HG02763 (cell line): Measurements from ENCODE around the gene ADAMTS9.

Experiments used
- ATAC-seq: cut with Tn5 transposase; IDR thresholded peaks from one replicate; pipeline ENCODE4 v1.9.1; 2021; ENCODE audit warnings: mild to moderate bottlenecking, moderate library complexity; ENCODE audit not compliant: unreplicated experiment

ADAMTS9 gene

DNA sequence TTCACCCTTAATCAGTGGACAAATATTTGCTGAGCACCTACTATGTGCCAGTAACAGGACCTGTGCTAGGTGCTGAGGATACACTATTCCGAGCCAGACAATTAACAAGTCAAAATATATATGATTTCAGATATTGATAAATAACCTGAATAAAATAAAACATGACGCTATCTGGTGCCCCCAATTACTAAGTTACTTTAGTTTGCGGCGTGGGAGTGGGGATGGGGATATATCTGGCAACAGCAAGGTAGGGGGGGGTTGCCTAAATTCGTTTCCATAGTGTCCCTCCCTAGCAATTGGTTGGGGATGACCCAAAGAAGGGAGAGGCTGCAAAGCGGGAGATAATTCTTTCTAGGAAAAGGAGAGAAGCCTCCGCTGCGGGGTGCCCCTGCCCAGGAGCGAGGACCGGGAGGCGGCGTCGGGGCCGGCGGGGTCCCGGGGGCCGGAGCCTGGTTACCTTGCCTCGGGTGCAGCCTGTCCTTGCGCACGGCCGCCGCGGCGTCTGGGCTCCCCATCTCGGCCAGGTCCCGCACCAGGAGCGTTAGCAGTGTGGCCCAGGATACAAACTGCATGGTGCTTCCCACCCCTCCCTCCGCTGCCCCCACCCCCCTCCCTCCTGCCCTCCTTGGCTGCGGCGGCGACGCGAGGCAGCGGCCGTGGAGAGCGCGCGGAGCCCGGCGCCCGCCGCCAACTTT lies 567 bp downstream of the ADAMTS9 start:
- no peak for ATAC-seq

DNA sequence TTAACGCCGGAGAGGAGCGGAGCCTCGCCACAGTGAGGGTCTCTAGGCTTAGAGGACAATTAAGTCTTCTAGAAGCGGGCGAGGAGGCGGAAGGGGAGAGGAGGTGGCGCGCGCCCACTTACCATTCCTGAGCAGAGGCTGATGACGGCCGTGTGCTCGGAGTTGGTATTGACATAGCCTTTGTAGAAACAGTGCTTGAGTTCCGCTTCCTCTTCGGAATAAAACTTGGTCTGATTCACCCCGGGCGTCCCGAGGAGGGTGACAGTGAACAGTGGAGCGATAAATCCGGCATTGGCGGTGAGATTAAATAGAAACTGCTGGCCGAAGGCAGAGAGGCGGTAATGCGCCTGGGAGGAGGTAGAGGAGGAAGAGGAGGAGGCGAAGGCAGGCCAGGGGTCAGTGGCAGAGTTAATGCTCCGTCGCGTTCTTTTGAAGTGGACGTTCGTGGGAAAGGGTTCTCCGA lies 1.3 kb downstream of the ADAMTS9 start:
- no peak for ATAC-seq

GRCh38 chr3:64685800-64686445 lies 1.9 kb downstream of the ADAMTS9 start:
- no peak for ATAC-seq

- ATAC-seq: no peak
Observed at GRCh38 chr3:64685331-64685799, 2.4 kb downstream of the ADAMTS9 start.

GRCh38 chr3:64684715-64685261 lies 3.0 kb downstream of the ADAMTS9 start:
- ATAC-seq: no peak

DNA sequence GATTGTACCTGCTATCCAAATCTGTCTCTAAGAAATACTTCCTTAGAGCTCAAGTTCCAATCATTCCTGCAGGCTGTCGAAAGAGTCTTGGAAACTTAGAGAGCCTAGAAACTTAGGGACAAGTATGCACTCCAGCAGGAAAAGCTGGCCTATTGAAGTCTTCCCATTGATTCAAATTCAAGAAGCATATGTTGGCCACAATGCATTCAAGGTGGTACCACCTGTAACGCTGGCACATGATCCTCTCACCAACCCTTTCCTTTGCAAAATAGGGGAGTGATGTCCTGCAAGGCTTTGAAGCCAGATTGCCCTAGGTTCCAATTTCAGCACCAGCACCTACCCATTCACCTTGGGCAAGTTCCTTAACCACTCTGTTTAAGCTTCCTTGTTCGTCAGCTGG lies 6.0 kb downstream of the ADAMTS9 start:
- no peak for ATAC-seq

- ATAC-seq: no peak
Observed at GRCh38 chr3:64681015-64681414, 6.8 kb downstream of the ADAMTS9 start.

DNA sequence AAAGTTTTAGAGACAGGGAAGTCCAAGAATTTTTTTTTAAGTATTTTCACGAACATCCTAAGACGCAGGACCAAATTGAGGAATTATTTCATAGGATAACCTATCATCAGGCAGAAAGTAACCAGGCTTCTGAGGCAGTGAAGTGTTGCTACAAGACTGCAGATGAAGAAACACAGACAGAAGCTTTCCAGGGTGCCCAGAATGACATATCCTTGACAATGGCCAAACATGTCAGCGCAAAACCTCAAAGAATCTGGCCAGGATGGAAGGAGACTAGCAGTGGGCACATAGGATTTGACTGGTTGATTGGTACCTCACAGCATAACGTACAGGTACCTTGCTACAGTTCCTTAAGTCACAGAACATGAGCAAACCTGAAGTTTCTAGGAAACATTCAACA lies 7.5 kb downstream of the ADAMTS9 start:
- no peak for ATAC-seq

DNA sequence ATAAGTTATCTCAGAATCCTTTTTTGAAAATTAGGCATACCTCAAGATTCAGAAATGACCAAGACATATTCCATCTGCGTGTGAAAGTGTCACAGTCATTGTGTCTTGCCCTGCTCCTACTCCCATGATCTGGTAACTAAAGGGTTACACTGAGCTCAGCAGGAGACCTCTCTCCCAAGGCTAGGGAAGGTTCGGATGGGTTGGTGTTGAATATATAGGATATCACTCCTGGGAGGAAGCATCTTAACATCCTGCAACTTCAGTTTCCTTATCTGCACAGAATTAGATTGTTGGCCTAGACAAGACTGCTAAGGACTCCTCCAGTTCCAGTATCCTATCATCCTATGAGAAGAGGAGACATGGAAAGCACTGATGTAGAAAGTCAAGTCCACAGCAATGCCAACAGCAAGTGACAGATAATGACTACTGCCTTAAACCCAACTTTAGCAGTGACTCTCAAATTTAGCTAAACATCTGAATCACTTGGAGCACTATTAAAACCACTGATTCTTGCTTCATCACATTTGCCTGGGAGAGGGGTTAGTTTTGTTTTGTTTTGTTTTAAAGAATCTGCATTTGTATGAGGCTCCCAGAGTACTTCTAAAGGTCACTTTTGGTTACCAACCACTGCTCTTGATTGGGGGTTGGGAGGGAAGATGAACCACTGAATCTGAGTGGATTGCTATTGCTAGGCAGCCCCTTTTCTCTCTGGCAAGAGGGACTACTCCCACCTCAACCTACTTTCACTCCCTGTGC lies 9.7 kb downstream of the ADAMTS9 start:
- ATAC-seq: no peak

DNA sequence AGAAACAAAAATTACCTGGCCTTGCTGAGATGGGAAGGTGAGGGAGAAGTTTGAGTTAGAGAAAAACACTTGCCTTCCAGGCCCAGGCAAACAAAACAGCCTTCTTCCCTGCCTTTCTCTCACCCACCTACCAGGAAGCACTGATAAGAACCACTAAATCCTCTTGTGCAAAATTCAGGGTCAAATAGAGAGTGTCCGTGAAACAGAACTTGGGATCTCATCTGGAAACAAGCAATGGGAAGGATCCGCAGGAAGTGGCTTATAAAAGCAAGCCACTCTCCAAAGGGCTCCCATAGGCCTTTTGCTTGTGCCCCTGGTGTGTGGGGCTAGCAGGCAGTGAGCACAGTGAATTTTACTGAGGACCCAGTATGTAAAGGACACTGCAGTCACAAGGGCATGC lies 11.0 kb downstream of the ADAMTS9 start:
- no peak for ATAC-seq

GRCh38 chr3:64675687-64676247 lies 12.0 kb downstream of the ADAMTS9 start:
- no peak for ATAC-seq

DNA sequence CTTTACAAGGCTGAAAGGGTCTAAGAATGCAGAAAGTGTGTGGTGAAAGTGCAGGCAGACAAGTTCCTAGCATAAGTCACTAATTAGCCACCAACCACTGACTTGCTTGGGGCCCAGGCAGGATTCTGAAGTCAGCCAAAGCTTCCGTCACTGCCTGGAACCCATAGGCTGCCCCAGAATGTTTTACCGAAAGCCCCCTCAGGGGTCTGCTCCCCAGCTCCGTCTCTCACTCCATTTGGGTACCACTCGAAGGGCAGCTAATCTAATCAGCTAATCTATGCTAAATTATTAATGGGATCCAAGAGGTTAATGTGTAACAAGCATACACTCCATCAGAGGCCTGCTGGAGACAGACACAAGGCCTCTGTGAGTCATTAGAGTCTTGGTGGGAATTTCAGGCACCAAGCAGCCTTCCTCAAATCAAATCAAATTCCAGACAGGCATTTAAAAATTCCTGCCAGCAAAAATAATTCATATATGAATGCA lies 13.2 kb downstream of the ADAMTS9 start:
- ATAC-seq: no peak

DNA sequence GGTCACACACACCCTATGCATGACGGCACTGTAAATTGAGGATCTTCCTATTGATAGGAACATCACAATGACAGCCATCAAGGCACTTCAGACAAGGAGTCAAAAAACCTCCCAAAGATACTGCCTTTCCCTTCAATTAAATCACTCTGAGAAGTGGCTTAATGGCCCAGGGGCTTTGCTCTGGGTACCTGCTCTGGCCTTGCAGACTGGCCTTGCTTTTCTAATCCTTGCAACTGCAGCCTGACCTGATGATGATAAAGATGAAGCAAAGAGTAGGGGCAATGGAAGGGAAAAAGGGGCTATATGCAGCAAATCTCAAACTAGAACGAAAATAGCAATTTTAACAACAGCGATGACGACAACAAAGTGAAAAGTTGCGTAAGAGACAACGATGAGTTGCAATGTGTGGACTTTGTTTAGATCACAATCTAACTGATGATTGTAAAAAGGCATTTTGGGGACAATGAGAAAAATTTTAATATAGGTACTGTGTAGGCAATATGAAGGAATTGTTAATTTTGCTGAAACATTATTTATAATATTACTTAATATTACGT lies 14.6 kb downstream of the ADAMTS9 start:
- no peak for ATAC-seq

- no peak for ATAC-seq
Observed at GRCh38 chr3:64668582-64669510, 19.0 kb downstream of the ADAMTS9 start.

DNA sequence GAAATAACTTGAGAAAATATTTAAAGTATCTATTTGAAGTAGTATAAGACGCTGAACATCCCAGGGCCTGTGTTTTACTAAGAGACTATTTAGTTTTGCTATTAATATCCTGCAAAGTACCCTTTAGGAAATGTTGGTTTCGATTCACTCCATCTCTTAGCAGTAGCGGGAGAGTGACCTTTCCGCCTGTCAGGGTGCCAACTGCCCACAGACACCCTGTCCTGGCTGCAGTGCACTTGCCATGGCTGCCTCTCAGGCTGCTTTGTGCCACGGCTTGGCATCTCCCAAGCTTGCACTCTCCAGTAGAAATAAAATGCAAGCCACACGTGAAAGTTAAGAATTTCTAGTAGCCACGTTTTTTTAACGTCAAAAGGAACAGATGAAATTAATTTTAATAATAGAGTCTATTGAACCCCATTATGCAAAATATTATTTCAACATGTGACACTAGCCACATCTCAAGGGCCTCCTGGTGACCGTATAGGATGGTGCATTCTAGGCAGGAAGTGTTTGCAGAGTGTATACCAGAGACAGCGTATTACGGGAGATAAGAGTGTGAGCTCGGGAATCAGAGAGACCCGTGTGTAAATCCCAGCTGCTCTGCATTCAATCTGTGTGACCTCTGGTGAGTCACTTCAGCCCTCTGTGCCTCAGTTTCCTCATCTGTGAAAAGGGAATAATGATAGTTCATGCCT lies 19.8 kb downstream of the ADAMTS9 start:
- no peak for ATAC-seq

DNA sequence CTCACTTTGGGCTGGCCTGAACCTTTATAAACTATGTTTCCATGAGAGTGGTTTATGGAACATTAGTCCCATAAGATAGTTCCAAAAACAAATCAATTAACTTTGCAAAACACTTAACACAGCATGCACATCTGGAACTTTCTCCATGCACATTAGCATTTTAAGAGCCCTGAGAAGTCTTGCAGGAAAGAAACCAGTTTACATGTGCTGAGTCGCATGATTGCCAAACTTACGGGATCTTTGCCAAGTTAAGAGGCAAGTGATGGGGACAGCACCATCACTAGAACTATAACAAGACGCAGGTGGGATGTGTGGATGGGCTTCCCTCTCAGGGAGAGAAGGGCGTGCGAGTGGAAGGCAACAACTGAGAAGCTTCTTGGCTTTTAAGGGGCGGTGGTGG lies 20.7 kb downstream of the ADAMTS9 start:
- no peak for ATAC-seq

GRCh38 chr3:64666171-64666588 lies 21.6 kb downstream of the ADAMTS9 start:
- ATAC-seq: no peak

DNA sequence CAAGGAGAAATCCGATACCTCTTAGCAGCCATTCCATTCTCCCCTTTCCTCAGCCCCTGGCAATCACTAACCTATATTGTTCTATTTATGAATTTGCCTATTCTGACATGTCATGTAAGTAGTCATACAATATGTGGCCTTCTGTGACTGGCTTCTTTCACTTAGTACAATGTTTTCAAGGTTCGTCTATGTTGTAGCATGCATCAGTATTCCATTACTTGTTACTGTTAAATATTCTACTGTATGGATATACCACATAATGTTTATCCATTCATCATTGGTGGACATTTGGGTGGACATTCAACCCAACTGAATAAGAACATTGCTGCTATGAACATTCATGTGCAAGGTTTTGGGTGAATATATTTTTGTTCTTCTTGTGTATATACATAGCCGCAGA lies 23.4 kb downstream of the ADAMTS9 start:
- no peak for ATAC-seq

DNA sequence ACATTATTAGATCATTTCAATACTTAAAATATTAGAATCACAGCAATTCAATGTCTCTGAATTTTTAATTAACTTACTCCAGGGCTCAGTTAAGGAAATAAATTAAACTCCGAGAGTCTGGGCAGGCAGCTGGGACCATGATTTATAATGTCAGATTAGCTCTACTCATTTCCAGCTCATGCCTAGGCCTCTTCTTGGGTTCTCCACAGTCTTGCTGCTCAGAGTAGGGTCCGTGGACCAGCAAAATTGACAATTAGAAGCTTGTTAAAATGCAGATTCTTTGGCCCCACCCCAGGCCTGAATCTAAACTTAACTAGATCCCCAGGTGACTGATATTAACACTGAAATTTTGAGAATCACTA lies 28.2 kb downstream of the ADAMTS9 start:
- no peak for ATAC-seq
